PC-9 (cell line): Measurements from ENCODE around the gene PSD4.

Experiments used
- CTCF ChIP-seq: fragments of 200-600 bp; sonication (generic); conservative IDR thresholded peaks from 2 replicates; pipeline ENCODE4 v1.6.1; 2017; ENCODE audit warnings: mixed run types, antibody characterized with exemption, mild to moderate bottlenecking, moderate library complexity
- EZH2 ChIP-seq: fragments of 200-600 bp; sonication (generic); IDR thresholded peaks from 2 replicates; pipeline ENCODE4 v1.8.0; 2017; ENCODE audit warnings: antibody characterized with exemption, low read depth

GRCh38 chr2:113133704-113134598, 39.8 kb upstream of the PSD4 start:
- TF ChIP-seq CTCF, result no peak
- TF ChIP-seq EZH2, result no peak
